HEK293 (cell line): ENCODE data around the gene CATSPERZ.

ENCODE experiments used
- IKZF3 ChIP-seq: fragments of 450-650 bp; IDR thresholded peaks from 2 replicates; pipeline ENCODE4 v1.5.0; 2018; ENCODE audit warnings: missing biosample characterization, mild to moderate bottlenecking, missing genetic modification characterization, moderate library complexity
- MEIS1 ChIP-seq: sonication (generic); formaldehyde crosslinking; IDR thresholded peaks from 2 replicates; pipeline ENCODE4 v1.8.1; 2022; ENCODE audit warnings: missing genetic modification reagents, mild to moderate bottlenecking, borderline replicate concordance
- SALL2 ChIP-seq: fragments of 450-650 bp; formaldehyde crosslinking; IDR thresholded peaks from 2 replicates; pipeline ENCODE4 v1.5.0; 2017; ENCODE audit warnings: missing biosample characterization, mild to moderate bottlenecking, missing genetic modification characterization, borderline replicate concordance
- SP3 ChIP-seq: fragments of 450-650 bp; formaldehyde crosslinking; IDR thresholded peaks from 2 replicates; pipeline ENCODE4 v1.5.1; 2016; ENCODE audit warnings: missing biosample characterization, missing genetic modification characterization
- ZIC2 ChIP-seq: fragments of 450-650 bp; formaldehyde crosslinking; IDR thresholded peaks from 2 replicates; pipeline ENCODE4 v1.5.1; 2016; ENCODE audit warnings: missing biosample characterization, missing genetic modification characterization
- ZNF10 ChIP-seq: fragments of 450-650 bp; formaldehyde crosslinking; IDR thresholded peaks from 2 replicates; pipeline ENCODE4 v1.5.1; 2017; ENCODE audit warnings: missing biosample characterization, missing genetic modification characterization
- ZNF175 ChIP-seq: fragments of 450-650 bp; formaldehyde crosslinking; IDR thresholded peaks from 2 replicates; pipeline ENCODE4 v1.5.1; 2016; ENCODE audit warnings: missing biosample characterization, missing genetic modification characterization
- ZNF214 ChIP-seq: fragments of 450-650 bp; formaldehyde crosslinking; IDR thresholded peaks from 2 replicates; pipeline ENCODE4 v1.5.1; 2017; ENCODE audit warnings: missing biosample characterization, mild to moderate bottlenecking, missing genetic modification characterization, borderline replicate concordance
- ZNF223 ChIP-seq: fragments of 450-650 bp; formaldehyde crosslinking; IDR thresholded peaks from 2 replicates; pipeline ENCODE4 v1.5.1; 2016; ENCODE audit warnings: missing biosample characterization, missing genetic modification characterization
- ZNF266 ChIP-seq: fragments of 450-650 bp; formaldehyde crosslinking; IDR thresholded peaks from 2 replicates; pipeline ENCODE4 v1.5.1; 2016; ENCODE audit warnings: missing biosample characterization, missing genetic modification characterization, low read depth
- ZNF433 ChIP-seq: fragments of 450-650 bp; formaldehyde crosslinking; IDR thresholded peaks from 2 replicates; pipeline ENCODE4 v1.5.1; 2016; ENCODE audit warnings: missing biosample characterization, missing genetic modification characterization, low read depth
- ZNF48 ChIP-seq: fragments of 450-650 bp; formaldehyde crosslinking; IDR thresholded peaks from 2 replicates; pipeline ENCODE4 v1.5.1; 2016; ENCODE audit warnings: missing biosample characterization, missing genetic modification characterization
- ZNF501 ChIP-seq: fragments of 450-650 bp; formaldehyde crosslinking; IDR thresholded peaks from 2 replicates; pipeline ENCODE4 v1.5.1; 2016; ENCODE audit warnings: missing biosample characterization, missing genetic modification characterization
- ZNF529 ChIP-seq: fragments of 450-650 bp; formaldehyde crosslinking; IDR thresholded peaks from 2 replicates; pipeline ENCODE4 v1.5.1; 2017; ENCODE audit warnings: missing genetic modification characterization, missing biosample characterization; ENCODE audit not compliant: insufficient replicate concordance
- ZNF600 ChIP-seq: fragments of 450-650 bp; formaldehyde crosslinking; IDR thresholded peaks from 2 replicates; pipeline ENCODE4 v1.5.1; 2016; ENCODE audit warnings: missing biosample characterization, missing genetic modification characterization
- ZNF660 ChIP-seq: fragments of 450-650 bp; IDR thresholded peaks from 2 replicates; pipeline ENCODE4 v1.5.1; 2018; ENCODE audit warnings: missing biosample characterization, mild to moderate bottlenecking, missing genetic modification characterization
- ZNF664 ChIP-seq: fragments of 450-650 bp; formaldehyde crosslinking; IDR thresholded peaks from 2 replicates; pipeline ENCODE4 v1.5.1; 2016; ENCODE audit warnings: missing biosample characterization, missing genetic modification characterization
- ZNF768 ChIP-seq: fragments of 450-650 bp; formaldehyde crosslinking; IDR thresholded peaks from 2 replicates; pipeline ENCODE4 v1.5.1; 2018; ENCODE audit warnings: missing biosample characterization, mild to moderate bottlenecking, missing genetic modification characterization
- ZNF776 ChIP-seq: fragments of 450-650 bp; formaldehyde crosslinking; IDR thresholded peaks from 2 replicates; pipeline ENCODE4 v1.5.0; 2017; ENCODE audit warnings: missing biosample characterization, missing genetic modification characterization, borderline replicate concordance
- ZNF792 ChIP-seq: fragments of 450-650 bp; formaldehyde crosslinking; IDR thresholded peaks from 2 replicates; pipeline ENCODE4 v1.5.1; 2016; ENCODE audit warnings: missing biosample characterization, missing genetic modification characterization
- TF ChIP-seq, protein P1 (sequence below): fragments of 450-650 bp; formaldehyde crosslinking; IDR thresholded peaks from 2 replicates; pipeline ENCODE4 v1.5.1; 2016; ENCODE audit warnings: missing biosample characterization, missing genetic modification characterization
- TF ChIP-seq, protein P2 (sequence below): fragments of 450-650 bp; formaldehyde crosslinking; IDR thresholded peaks from 2 replicates; pipeline ENCODE4 v1.5.1; 2016; ENCODE audit warnings: missing biosample characterization, missing genetic modification characterization
- TF ChIP-seq, protein P3 (sequence below): fragments of 450-650 bp; formaldehyde crosslinking; IDR thresholded peaks from 2 replicates; pipeline ENCODE4 v1.5.1; 2016; ENCODE audit warnings: missing biosample characterization, missing genetic modification characterization
- TF ChIP-seq, protein P4 (sequence below): fragments of 450-650 bp; formaldehyde crosslinking; IDR thresholded peaks from 2 replicates; pipeline ENCODE4 v1.5.1; 2017; ENCODE audit warnings: missing biosample characterization, missing genetic modification characterization
- TF ChIP-seq, protein P5 (sequence below): fragments of 450-650 bp; formaldehyde crosslinking; IDR thresholded peaks from 2 replicates; pipeline ENCODE4 v1.5.1; 2016; ENCODE audit warnings: missing biosample characterization, missing genetic modification characterization
- TF ChIP-seq, protein P6 (sequence below): fragments of 450-650 bp; IDR thresholded peaks from 2 replicates; pipeline ENCODE4 v1.5.1; 2018; ENCODE audit warnings: missing biosample characterization, missing genetic modification characterization
- TF ChIP-seq, protein P7 (sequence below): fragments of 450-650 bp; formaldehyde crosslinking; IDR thresholded peaks from 2 replicates; pipeline ENCODE4 v1.5.1; 2016; ENCODE audit warnings: missing biosample characterization, missing genetic modification characterization

The CATSPERZ gene

DNA sequence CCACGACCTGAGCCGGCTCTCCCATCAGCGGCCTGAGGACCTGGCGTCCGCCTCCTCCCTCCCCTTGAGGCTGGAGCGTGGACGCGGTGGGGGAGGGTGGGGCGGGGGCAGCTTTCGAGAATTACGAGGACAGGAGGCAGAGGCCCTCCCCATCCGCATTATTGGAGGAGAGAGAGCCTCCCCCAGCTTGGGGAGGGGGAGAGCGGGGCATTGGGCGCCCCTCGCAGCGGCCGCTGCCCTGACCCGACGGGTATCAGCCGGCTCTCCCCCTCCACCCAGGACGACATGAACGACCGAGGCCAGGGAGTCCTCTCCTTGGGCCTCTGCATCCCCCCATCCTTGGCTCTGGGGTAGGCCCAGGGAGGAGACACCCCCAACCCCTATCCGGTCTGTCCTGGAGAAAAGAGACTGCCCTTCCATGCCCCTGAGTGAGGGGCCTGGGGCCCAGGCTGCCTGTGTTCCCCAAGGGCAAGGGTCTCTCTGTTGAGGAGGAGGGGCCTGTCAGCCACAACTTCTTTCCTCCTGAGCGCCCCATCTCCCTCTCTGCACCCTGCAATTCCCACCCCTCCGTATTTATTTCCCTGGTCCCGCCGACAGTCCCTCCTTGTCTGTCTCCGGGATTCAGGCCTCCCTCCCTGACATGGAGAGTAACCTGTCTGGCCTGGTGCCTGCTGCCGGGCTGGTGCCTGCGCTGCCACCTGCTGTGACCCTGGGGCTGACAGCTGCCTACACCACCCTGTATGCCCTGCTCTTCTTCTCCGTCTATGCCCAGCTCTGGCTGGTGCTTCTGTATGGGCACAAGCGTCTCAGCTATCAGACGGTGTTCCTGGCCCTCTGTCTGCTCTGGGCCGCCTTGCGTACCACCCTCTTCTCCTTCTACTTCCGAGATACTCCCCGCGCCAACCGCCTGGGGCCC, 14.0 kb upstream of the CATSPERZ start (continued):
- TF ChIP-seq MEIS1 (CRISPR knock-in tag) (no peak), ZNF10 (tag by site-specific recombination) (no peak), ZNF776 (tag by site-specific recombination) (no peak), ZNF792 (no peak), ZNF48 (tag by site-specific recombination) (no peak), ZNF664 (tag by site-specific recombination) (no peak), ZNF214 (tag by site-specific recombination) (no peak), SP3 (tag by site-specific recombination) (peak; percentile 49), ZNF600 (tag by site-specific recombination) (peak; percentile 81), ZNF529 (tag by site-specific recombination) (no peak), IKZF3 (no peak), ZNF433 (tag by site-specific recombination) (no peak), SALL2 (tag by site-specific recombination) (no peak), ZNF266 (tag by site-specific recombination) (no peak), ZNF501 (tag by site-specific recombination) (no peak), ZNF223 (tag by site-specific recombination) (peak; percentile 90), ZNF768 (tag by site-specific recombination) (no peak), ZNF660 (no peak), ZNF175 (tag by site-specific recombination) (no peak), ZIC2 (tag by site-specific recombination) (0 out of 2 replicates have a peak, but pooled peaks have one; percentile 22)
- TF ChIP-seq, protein P1, sequence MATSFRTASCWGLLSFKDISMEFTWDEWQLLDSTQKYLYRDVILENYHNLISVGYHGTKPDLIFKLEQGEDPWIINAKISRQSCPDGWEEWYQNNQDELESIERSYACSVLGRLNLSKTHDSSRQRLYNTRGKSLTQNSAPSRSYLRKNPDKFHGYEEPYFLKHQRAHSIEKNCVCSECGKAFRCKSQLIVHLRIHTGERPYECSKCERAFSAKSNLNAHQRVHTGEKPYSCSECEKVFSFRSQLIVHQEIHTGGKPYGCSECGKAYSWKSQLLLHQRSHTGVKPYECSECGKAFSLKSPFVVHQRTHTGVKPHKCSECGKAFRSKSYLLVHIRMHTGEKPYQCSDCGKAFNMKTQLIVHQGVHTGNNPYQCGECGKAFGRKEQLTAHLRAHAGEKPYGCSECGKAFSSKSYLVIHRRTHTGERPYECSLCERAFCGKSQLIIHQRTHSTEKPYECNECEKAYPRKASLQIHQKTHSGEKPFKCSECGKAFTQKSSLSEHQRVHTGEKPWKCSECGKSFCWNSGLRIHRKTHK = no peak
- TF ChIP-seq, protein P2, sequence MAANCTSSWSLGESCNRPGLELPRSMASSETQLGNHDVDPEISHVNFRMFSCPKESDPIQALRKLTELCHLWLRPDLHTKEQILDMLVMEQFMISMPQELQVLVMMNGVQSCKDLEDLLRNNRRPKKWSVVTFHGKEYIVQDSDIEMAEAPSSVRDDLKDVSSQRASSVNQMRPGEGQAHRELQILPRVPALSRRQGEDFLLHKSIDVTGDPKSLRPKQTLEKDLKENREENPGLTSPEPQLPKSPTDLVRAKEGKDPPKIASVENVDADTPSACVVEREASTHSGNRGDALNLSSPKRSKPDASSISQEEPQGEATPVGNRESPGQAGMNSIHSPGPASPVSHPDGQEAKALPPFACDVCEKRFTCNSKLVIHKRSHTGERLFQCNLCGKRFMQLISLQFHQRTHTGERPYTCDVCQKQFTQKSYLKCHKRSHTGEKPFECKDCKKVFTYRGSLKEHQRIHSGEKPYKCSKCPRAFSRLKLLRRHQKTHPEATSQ = no peak
- TF ChIP-seq, protein P3, sequence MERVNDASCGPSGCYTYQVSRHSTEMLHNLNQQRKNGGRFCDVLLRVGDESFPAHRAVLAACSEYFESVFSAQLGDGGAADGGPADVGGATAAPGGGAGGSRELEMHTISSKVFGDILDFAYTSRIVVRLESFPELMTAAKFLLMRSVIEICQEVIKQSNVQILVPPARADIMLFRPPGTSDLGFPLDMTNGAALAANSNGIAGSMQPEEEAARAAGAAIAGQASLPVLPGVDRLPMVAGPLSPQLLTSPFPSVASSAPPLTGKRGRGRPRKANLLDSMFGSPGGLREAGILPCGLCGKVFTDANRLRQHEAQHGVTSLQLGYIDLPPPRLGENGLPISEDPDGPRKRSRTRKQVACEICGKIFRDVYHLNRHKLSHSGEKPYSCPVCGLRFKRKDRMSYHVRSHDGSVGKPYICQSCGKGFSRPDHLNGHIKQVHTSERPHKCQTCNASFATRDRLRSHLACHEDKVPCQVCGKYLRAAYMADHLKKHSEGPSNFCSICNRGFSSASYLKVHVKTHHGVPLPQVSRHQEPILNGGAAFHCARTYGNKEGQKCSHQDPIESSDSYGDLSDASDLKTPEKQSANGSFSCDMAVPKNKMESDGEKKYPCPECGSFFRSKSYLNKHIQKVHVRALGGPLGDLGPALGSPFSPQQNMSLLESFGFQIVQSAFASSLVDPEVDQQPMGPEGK = 0 out of 2 replicates have a peak, but pooled peaks have one; percentile 34
- TF ChIP-seq, protein P4, sequence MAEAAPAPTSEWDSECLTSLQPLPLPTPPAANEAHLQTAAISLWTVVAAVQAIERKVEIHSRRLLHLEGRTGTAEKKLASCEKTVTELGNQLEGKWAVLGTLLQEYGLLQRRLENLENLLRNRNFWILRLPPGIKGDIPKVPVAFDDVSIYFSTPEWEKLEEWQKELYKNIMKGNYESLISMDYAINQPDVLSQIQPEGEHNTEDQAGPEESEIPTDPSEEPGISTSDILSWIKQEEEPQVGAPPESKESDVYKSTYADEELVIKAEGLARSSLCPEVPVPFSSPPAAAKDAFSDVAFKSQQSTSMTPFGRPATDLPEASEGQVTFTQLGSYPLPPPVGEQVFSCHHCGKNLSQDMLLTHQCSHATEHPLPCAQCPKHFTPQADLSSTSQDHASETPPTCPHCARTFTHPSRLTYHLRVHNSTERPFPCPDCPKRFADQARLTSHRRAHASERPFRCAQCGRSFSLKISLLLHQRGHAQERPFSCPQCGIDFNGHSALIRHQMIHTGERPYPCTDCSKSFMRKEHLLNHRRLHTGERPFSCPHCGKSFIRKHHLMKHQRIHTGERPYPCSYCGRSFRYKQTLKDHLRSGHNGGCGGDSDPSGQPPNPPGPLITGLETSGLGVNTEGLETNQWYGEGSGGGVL (tag by site-specific recombination) = peak; percentile 83
- TF ChIP-seq, protein P5, sequence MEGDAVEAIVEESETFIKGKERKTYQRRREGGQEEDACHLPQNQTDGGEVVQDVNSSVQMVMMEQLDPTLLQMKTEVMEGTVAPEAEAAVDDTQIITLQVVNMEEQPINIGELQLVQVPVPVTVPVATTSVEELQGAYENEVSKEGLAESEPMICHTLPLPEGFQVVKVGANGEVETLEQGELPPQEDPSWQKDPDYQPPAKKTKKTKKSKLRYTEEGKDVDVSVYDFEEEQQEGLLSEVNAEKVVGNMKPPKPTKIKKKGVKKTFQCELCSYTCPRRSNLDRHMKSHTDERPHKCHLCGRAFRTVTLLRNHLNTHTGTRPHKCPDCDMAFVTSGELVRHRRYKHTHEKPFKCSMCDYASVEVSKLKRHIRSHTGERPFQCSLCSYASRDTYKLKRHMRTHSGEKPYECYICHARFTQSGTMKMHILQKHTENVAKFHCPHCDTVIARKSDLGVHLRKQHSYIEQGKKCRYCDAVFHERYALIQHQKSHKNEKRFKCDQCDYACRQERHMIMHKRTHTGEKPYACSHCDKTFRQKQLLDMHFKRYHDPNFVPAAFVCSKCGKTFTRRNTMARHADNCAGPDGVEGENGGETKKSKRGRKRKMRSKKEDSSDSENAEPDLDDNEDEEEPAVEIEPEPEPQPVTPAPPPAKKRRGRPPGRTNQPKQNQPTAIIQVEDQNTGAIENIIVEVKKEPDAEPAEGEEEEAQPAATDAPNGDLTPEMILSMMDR (tag by site-specific recombination) = peak; percentile 67
- TF ChIP-seq, protein P6, sequence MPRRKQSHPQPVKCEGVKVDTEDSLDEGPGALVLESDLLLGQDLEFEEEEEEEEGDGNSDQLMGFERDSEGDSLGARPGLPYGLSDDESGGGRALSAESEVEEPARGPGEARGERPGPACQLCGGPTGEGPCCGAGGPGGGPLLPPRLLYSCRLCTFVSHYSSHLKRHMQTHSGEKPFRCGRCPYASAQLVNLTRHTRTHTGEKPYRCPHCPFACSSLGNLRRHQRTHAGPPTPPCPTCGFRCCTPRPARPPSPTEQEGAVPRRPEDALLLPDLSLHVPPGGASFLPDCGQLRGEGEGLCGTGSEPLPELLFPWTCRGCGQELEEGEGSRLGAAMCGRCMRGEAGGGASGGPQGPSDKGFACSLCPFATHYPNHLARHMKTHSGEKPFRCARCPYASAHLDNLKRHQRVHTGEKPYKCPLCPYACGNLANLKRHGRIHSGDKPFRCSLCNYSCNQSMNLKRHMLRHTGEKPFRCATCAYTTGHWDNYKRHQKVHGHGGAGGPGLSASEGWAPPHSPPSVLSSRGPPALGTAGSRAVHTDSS = no peak
- TF ChIP-seq, protein P7, sequence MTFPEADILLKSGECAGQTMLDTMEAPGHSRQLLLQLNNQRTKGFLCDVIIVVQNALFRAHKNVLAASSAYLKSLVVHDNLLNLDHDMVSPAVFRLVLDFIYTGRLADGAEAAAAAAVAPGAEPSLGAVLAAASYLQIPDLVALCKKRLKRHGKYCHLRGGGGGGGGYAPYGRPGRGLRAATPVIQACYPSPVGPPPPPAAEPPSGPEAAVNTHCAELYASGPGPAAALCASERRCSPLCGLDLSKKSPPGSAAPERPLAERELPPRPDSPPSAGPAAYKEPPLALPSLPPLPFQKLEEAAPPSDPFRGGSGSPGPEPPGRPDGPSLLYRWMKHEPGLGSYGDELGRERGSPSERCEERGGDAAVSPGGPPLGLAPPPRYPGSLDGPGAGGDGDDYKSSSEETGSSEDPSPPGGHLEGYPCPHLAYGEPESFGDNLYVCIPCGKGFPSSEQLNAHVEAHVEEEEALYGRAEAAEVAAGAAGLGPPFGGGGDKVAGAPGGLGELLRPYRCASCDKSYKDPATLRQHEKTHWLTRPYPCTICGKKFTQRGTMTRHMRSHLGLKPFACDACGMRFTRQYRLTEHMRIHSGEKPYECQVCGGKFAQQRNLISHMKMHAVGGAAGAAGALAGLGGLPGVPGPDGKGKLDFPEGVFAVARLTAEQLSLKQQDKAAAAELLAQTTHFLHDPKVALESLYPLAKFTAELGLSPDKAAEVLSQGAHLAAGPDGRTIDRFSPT (tag by site-specific recombination) = peak; percentile 63
